GM10266 (cell line): ENCODE results near the gene DOCK2.

Experiments used
- DNase-seq: peaks from one replicate; pipeline ENCODE4 v3.0.0; 2012; ENCODE audit errors: extremely low spot score
- CTCF ChIP-seq: IDR thresholded peaks from 2 replicates; pipeline ENCODE4 v1.5.1; 2012; ENCODE audit warnings: mild to moderate bottlenecking, low read depth; ENCODE audit not compliant: control insufficient read depth, insufficient read depth; ENCODE audit errors: missing control alignments

The DOCK2 gene

GRCh38 chr5:169732841-169733240 is 95.8 kb downstream of the DOCK2 start:
- no peak for TF ChIP-seq CTCF
- no peak for DNase-seq

GRCh38 chr5:169735913-169736312 is 98.8 kb downstream of the DOCK2 start:
- no peak for DNase-seq
- no peak for TF ChIP-seq CTCF

- no peak for TF ChIP-seq CTCF
- no peak for DNase-seq
Measured at GRCh38 chr5:169736653-169737052, 99.6 kb downstream of the DOCK2 start.

- no peak for TF ChIP-seq CTCF
- no peak for DNase-seq
Measured at GRCh38 chr5:169740435-169740834, 103.4 kb downstream of the DOCK2 start.

- TF ChIP-seq CTCF, result no peak
- no peak for DNase-seq
Measured at GRCh38 chr5:169742771-169743296, 105.8 kb downstream of the DOCK2 start.

- no peak for TF ChIP-seq CTCF
- no peak for DNase-seq
Measured at GRCh38 chr5:169744336-169744735, 107.3 kb downstream of the DOCK2 start.

- TF ChIP-seq CTCF, result no peak
- no peak for DNase-seq
Measured at GRCh38 chr5:169745441-169746146, 108.5 kb downstream of the DOCK2 start.
